CD4-positive, alpha-beta T cell treated with Interleukin-6 for 4 hours (primary cell): Measurements from ENCODE around the gene SMC4.
A peak's percentile ranks its signal among the peaks of the same experiment; 100 is the strongest.

Experiments
- DNase-seq: peaks from one replicate; pipeline ENCODE4 v3.0.0-alpha.2; 2020; ENCODE audit warnings: mixed read lengths

SMC4 gene

DNA sequence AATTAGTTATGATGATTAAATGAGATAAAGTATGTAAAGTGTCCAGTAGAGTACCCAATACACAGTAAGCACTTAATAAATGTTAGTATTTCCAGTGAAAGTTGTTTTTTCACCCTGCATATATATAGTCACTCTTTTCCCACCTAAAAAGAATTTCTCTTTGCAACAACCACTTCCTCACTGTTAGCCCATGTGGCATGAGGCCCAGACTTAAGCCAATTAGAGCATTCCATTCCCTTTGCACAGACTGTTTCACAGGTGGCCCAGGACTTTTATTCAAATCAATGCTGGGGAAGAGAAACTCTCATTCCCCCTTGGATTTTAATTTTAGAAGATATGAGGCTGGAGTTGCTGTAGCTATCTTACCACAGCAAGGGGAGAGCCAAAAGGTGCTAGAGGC, 4.2 kb upstream of the SMC4 start:
- no peak for DNase-seq

DNA sequence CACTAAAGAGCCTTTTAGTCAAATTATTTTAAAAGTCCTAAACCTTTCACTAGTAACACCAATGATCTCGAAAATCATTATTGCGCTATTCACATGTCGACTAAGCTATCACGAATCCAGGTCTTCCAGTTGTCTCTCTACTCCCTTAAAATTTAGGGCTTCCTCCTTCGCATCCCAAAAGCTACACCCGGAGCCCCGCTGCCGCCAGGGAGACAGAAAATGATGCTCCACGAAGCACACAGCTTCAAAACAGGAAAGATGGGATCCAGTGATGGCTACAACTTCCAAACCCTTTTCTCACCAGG, 678 bp upstream of the SMC4 start:
- no peak for DNase-seq

DNA sequence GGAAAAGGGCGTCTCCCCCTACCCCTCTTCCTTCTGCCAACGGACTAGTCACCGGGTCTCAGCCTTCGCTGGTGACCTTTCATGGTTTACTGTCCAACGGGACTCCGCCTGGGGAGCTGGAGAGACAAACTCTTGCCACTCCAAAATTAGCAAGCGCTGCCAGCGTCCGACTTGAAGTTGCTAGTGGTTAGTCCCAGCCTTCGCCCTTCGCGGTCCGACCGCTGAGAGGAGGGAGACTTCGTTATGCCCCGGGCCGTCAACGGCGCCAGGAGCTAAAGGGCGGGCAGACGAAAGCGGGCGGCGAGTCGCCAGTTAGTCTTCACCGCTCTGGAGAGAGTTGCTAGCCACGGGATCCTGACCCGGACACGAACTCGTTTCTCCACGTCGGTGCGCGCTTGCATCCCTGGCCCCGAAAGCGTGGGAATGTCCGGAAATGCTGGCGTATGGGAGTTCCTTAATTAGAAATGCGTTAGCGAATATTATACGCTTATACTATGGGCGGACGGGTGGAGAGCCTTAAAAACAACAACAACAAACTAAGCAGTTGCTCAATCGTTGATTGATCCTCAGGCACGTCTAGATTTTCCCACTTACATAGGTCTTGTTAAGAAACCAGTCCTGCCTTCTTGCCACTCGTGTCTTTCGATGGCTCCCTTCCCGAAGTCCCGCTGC, 716 bp downstream of the SMC4 start:
- peak; percentile 30 for DNase-seq

DNA sequence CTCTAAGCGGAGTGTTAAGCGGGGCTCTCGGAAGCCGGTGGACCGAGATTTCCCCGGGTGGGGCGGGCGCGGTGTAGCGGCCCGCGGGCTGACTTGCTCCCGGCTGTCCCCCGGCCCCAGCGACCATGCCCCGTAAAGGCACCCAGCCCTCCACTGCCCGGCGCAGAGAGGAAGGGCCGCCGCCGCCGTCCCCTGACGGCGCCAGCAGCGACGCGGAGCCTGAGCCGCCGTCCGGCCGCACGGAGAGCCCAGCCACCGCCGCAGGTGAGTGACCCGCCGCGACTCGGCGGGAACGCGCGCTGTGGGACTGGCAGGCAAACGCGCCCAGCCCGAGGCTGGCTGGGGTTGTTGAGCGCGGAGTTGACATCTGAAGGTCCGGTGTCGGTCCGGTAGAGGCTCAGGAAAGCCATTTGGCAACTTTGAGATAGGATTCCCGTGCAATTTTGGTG, 1.3 kb downstream of the SMC4 start:
- DNase-seq = peak; percentile 11

DNA sequence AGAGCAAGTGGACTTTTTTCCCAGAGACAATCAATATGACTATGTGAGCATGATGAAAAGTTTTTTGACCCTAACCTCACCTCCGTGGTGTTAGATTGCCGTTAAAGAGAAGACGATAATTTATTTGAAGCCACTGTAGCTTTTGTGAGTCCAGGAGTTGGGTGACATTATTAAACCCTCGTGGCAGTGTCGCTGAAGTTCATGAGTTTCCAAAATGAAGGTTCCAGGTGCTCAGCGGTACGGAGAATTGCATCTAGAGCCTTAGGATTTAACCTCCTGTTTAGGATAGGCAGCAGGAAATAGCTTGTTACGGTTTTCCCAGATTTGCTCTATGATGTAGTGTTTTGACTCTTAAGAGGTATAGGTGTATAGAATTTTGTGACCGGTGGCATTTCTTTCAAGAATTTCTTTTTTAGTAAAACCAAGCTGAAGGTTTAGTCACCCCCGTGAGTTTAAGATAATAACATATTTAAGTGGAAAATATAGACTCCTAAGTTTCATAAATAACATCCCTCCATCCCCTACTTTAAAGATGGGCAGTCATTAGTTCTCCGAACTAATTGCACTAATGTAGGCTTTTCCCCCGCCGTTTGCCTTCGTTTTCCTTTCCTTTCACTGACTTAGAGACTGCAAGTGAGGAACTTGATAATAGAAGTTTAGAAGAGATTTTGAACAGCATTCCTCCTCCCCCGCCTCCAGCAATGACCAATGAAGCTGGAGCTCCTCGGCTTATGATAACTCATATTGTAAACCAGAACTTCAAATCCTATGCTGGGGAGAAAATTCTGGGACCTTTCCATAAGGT, 2.0 kb downstream of the SMC4 start:
- no peak for DNase-seq

DNA sequence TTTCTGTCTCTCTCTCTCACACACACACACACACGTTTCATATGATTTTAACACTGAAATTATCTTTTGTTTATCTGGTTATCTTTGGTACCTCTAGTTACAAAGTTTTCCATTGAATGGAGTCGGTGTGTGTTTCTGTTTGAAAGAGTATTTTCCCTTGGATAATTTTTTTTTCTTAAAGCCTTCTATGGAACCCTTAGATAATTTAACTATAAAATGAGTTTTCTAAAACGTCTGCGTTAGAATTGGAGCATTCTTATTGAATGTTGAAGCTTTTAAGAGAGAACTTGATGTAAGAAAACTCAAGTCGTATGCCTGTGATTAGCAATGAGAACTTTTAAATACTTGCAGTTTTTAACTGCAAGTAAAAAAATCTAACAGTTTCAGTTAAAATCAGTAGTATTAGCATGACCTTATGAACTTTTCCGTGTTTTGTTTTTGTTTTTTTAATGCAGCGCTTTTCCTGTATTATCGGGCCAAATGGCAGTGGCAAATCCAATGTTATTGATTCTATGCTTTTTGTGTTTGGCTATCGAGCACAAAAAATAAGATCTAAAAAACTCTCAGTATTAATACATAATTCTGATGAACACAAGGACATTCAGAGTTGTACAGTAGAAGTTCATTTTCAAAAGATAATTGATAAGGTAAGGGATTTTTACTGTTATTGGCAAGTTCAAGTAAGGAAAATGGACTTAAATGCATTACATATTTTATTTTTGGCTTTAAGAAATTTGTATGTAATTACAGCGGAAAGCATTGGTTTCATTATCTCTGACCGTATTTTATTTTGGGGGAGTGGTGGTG, 3.0 kb downstream of the SMC4 start:
- DNase-seq = no peak

DNA sequence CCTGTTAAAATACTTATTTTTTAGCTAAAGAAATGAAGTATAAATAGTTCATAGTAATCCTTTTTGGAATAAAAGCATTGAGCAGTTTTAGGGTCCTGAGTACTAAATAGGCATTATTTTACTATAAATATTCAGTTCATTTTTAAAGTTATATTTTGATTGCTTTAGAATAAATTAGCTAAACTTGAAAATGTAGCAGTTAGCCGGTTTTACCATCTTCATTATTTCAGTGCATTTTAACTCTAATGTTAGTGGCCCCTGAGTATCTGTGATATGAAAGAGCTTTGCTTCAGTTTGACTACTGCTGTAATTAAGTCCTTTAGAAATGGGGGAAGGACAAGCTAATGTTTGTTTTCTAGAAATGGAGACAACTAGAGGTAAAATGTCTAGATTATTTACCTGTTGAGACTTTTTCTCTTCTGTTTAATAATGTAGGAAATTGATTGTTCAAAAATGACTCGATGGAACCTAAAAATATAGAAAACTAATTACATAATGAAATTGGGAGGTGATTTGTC, 3.6 kb downstream of the SMC4 start:
- no peak for DNase-seq

DNA sequence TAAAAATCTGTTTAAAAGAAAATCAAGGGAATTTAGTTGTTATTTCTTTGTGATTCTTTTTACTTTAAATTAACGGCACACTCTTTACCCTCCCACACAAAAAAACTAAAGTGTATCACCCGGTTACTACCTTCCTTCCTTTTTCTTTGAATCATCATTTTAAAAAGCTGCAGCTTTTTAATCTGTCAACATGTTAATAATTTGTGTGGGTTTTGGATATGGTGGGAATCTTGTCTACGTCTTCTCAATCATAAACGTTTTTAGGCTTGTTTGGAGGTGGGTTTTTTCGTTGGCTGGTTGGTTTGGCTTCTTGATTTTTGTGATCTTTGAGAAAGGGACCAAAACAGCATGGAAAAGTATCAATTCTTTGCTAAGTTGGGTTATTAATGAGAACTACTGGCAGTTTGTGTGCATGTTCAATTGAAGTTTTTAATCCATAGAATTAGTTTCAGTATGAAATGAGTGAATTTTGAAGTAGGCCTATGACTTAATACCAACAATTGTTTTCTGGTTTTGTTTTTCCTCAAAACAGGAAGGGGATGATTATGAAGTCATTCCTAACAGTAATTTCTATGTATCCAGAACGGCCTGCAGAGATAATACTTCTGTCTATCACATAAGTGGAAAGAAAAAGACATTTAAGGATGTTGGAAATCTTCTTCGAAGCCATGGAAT, 4.5 kb downstream of the SMC4 start:
- DNase-seq = no peak

DNA sequence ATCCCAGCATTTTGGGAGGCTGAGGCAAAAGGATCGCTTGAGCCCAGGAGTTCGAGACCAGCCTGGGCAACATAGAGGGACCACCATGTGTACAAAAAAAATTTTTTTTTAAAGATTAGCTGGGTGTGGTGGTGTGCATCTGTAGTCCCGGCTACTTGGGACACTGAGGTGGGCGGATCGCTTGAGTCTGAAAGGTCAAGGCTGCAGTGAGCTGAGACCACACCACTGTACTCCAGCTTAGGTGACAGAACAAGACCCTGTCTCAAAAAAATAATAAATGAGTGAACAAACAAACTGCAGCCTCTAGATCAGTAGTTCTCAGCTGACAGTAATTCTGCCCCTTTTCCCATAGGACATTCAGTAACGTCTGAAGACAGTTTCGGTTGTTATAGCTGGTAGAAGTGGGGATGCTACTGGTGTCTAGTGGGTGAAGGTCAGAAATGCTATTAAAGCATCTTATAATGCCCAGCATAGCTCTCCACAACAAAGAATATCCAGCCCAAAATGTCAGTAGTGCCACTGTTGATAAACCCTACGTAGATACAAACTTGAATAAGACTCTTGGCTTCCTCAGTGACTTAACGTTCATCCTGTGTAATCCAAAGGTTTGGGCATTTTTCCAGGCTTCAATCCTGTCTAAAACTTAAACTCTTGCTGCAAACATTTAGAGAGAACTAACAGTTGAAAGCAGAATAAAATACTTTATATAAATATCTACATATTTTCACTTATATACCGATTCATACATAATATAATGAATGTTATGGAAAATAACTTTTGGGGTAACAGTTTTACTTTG, 10.6 kb downstream of the SMC4 start:
- no peak for DNase-seq

DNA sequence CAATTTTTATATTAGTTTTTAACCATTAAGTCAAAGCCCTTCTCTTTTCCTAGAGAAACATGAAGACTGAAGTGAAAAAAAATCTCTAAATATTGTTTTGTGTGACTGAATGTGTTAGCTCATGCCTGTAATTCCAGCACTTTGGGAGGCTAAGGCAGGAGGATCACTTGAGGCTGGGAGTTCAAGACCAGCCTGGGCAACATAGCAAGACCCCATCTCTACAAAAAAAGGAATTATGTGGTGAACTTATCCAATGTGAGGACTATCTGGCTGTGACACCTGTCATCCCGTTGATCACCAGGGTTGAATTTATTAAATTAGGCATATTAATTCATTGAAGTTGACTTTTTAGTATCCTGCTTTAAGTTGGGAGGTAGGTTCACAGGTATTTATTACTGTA, 13.0 kb downstream of the SMC4 start:
- no peak for DNase-seq

DNA sequence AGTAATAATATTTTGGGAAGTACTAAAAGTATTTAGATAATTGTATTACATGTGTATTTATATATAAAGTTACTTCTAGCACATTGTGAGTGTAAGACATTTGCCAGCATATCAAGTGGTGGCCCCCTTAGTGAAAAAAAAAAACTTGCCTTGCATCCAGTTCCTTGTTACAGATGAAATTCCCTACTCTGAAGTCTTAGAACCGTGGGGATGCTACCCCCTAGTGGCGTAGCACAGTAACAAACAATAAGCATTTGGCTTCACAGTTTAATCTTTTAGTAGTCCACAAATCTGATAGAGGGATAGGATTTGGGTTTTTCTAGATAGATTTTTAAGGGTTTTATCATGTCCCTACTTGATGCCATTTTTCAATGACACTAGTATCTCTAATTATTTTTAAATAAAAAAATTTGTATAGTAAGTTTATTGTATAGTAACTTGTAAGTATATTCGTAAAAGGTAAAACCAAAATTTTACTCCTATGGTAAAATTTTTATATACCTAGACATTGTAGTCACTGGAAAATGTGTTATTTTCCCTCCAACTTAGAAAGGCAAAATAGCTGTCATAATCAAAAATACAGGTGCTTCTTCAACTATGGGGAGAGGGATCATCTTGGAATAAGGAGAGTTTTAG, 14.3 kb downstream of the SMC4 start:
- DNase-seq = peak; percentile 79

DNA sequence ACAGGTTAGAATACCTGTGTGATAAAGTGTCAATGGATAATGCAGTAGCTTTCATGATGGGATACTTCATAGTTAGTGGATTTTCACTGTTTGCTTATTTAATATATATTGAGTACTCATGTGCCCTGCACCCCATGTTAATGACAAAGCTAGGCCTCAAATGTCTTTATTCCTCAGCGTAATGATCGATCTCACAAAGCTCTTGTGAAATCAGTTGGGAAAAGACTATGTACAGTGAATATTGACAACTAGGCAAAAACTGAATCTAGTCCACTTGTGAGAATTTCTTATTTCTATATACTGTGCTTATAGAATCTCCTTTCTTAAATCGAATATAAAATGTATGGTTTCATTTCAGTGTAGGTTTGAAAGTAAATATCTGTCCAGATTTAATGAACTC, 17.9 kb downstream of the SMC4 start:
- no peak for DNase-seq

DNA sequence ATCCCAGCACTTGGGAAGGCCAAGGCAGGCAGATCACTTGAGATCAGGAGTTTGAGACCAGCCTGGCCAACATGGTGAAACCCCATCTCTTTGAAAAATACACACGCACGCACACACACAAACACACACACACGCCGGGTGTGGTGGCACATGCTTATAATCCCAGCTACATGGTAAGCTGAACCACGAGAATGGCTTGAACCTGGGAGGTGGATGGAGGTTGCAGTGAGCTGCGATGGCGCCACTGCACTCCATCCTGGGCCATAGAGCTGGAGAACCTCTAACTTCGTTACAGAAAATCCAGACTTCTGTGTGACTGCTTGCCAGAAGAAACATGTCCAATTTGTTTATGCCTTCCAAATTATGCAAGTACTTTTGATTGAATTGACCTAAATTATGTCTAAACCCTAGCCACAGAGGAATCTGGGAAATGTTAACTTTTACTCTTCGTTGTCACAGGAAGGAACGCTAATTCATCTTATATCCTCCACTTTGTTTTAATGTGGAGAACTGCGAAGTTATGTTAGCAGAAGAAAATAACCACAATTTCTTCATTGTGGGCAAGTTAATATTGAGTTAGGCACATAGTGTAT, 28.5 kb downstream of the SMC4 start:
- no peak for DNase-seq

DNA sequence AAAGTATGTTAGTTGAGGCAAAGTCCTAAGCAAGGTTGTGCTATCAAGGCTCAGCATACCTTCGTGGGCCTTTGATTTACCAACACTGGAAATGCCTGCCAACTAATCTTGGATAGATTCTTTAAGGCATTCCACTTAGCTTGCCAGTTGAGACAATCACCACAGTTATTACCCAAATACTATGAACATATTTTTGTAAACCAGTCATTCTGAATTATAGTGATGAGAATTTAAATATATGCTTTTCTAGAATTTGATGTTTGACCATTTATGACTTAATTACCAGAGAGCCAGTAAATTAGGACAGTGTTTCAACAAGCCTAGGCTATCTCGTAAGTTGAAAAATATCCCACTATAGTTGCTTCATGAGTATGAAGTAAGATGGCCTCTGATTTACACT, 34.6 kb downstream of the SMC4 start:
- no peak for DNase-seq

DNA sequence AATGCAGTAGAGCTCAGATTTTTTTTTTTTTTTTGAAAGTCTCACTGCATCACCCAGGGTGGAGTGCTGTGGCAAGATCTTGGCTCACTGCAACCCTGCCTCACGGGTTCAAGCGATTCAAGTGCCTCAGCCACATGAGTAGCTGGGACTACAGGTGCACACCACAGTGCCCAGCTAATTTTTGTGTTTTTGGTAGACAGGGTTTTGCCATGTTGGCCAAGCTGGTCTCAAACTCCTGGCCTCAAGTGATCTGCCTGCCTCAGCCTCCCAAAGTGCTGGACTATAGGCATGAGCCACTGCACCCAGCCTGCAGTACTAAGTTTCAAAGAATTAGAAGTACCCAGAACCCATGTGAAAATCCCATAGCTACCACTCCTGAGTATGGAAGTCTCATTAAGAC, 35.6 kb downstream of the SMC4 start:
- no peak for DNase-seq

DNA sequence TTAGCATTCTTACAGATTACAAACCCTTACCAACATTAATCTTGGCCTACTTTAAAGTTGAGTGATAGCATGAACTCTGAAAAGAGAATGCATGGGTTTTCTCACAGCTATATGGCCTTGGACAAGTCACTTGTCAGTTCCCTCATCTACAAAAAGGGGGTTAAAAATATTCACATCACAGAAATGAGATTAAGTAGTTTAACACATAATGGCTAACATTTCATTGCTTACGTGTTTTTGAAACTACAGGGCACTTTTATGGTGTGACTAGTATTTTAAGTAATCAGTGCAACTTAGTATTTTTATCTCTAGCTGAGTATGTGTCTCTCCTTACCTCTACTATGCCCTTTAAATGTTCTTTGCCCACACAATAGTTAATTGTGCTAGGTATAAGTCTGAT, 36.3 kb downstream of the SMC4 start:
- no peak for DNase-seq

DNA sequence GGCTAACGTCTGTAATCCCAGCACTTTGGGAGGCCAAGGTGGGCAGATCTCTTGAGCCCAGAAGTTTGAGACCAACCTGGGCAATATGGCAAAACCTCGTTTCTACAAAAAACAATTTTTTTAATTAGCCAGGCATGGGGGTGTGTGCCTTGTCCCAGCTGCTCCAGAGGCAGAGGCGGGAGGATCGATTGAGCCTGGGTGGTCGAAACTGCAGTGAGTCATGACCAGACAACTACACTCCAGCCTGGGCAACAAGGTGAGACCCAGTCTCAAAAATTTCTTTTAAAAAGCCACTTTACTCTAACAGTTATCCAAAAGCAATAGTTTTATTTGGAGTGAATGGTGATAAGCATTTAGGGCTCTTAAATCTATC, 37.6 kb downstream of the SMC4 start:
- no peak for DNase-seq

DNA sequence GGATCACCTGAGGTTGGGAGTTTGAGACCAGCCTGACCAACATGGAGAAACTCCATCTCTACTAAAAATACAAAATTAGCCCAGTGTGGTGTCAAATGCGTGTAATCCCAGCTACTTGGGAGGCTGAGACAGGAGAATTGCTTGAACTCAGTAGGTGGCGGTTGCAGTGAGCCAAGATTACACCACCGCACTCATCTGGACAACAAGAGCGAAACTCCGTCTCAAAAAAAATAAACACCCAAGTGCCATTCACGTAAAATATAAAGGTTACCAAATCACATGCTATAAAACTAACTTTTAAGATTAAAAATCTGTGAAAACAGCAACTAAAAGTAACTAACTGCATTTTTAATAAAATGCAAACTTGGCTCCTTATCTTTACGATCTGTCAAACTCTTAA, 41.2 kb downstream of the SMC4 start:
- no peak for DNase-seq

DNA sequence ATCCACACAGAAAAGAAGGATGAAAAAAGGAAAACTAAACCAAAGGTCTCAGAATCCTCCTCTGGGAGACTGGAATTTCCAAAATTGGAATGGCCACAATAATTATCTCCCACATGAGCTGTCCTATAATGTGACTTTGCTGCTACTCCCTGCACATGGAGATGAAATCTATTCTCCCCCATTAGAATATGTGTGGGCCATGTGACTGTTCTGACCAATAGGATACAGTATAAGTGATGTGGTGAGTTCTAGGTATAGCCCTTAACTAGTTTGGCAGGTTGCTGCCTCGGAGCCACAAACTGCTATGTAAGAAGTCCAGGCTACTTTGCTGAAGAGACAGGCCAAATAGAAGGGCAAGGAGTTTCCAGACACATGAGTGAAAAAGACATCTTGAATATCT, 45.0 kb downstream of the SMC4 start:
- no peak for DNase-seq

DNA sequence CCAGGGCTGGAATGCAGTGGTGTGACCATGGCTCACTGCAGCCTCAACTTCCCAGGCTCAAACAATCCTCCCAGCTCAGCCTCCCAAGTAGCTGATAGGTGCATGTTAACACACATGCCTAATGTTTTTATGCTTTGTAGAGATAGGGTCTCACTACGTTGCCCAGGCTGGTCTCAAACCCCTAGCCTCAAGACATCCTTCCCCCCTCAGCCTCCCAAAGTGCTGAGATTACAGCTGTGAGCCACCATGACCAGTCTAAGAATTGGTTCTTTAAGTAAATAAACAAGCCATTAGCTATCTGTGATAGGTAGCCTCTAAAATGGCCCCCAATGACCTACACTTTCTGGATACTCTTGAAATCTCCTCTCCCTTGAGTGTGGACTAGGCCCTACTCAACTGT, 46.4 kb downstream of the SMC4 start:
- no peak for DNase-seq

DNA sequence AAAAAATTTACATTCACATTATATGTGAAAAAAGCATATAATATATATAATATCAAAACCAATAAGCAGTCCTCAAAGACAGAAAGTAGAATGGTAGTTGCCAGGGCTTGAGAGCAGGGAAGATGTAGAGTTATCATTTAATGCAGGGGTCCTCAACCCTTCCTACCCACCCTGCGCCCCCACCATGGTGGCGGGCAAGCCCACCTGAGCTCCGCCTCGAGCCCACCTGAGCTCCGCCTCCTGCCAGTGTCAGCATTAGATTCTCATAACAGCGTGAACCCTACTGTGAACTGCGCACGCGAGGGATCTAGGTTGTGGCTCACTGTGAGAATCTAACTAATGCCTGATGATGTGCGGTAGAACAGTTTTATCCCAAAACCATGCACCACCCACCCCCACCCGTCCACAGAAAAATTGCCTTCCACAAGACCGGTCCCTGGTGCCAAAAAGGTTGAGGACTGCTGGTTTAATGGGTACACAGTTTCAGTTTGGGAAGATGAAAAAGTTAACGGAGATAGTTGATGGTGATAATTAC, 47.1 kb downstream of the SMC4 start:
- no peak for DNase-seq
